ENCODE data around the gene TMIGD2. TPM values are rescaled to one million over a fixed set of nuclear protein-coding genes. Genes with fewer than 3 reads are reported as not detected.
A peak's percentile ranks its signal among the peaks of the same experiment; 100 is the strongest.
"Not testable (repeated sequence)": the region's sequence is repeated elsewhere in the genome, so short reads cannot be mapped to it uniquely, and the experiment has no call there.

TMIGD2 gene
- not detected for total RNA-seq

GRCh38 chr19:4302243-4302640 lies at the start of gene TMIGD2:
TMIGD2 (minus strand) TSS chr19:4302389; CDS start chr19:4302385, 4 bp downstream.
- DNase-seq (ENCODE audit: low spot score in 2 of 2), result no peak
- FAIRE-seq, result no peak

- FAIRE-seq, result no peak
- peak in 1 of 2 donors; percentile 14 for DNase-seq (ENCODE audit: low spot score in 2 of 2)
Measured at GRCh38 chr19:4350726-4351125, 48.5 kb upstream of the TMIGD2 start.

GRCh38 chr19:4350111-4350510 lies 47.9 kb upstream of the TMIGD2 start:
- DNase-seq (ENCODE audit: low spot score in 2 of 2) (no peak), FAIRE-seq (no peak)

- peak in 1 of 2 donors; percentile 10 for DNase-seq (ENCODE audit: low spot score in 2 of 2)
- FAIRE-seq, result not testable (repeated sequence)
Measured at GRCh38 chr19:4349225-4349624, 47.0 kb upstream of the TMIGD2 start.

- no peak for DNase-seq (ENCODE audit: low spot score in 2 of 2)
- no peak for FAIRE-seq
Measured at GRCh38 chr19:4347521-4347920, 45.3 kb upstream of the TMIGD2 start.

- DNase-seq (ENCODE audit: low spot score in 2 of 2) (no peak), FAIRE-seq (no peak)
Measured at GRCh38 chr19:4346020-4346383, 43.8 kb upstream of the TMIGD2 start.

- FAIRE-seq (no peak), DNase-seq (ENCODE audit: low spot score in 2 of 2) (no peak)
Measured at GRCh38 chr19:4345342-4346019, 43.3 kb upstream of the TMIGD2 start.

- FAIRE-seq, result no peak
Measured at GRCh38 chr19:4343370-4344307, 41.5 kb upstream of the TMIGD2 start, which contains the start of gene MPND. MPND (plus strand) TSS chr19:4343562; CDS start chr19:4343594, 32 bp downstream.

GRCh38 chr19:4342615-4343369 lies 40.6 kb upstream of the TMIGD2 start:
- DNase-seq (ENCODE audit: low spot score in 2 of 2) (peak; percentile 87 to 88), FAIRE-seq (peak; percentile 99)

More at GRCh38 chr19:4343370-4344307, 41.5 kb upstream of the TMIGD2 start, which contains the start of gene MPND:
- DNase-seq (ENCODE audit: low spot score in 2 of 2), result peak; percentile 90 to 94

GRCh38 chr19:4342314-4342614 lies 40.1 kb upstream of the TMIGD2 start:
- DNase-seq (ENCODE audit: low spot score in 2 of 2), result no peak
- FAIRE-seq, result no peak

- DNase-seq (ENCODE audit: low spot score in 2 of 2) (no peak), FAIRE-seq (no peak)
Measured at GRCh38 chr19:4338441-4339355, 36.5 kb upstream of the TMIGD2 start, which contains the start of gene STAP2. STAP2 (minus strand) TSS chr19:4338827; CDS start chr19:4338753, 74 bp downstream.

- FAIRE-seq (no peak), DNase-seq (ENCODE audit: low spot score in 2 of 2) (no peak)
Measured at GRCh38 chr19:4337906-4338440, 35.8 kb upstream of the TMIGD2 start.

- FAIRE-seq (no peak), DNase-seq (ENCODE audit: low spot score in 2 of 2) (no peak)
Measured at GRCh38 chr19:4334929-4335570, 32.9 kb upstream of the TMIGD2 start.

GRCh38 chr19:4329858-4330257 lies 27.7 kb upstream of the TMIGD2 start:
- no peak for FAIRE-seq

GRCh38 chr19:4328991-4329681 lies 26.9 kb upstream of the TMIGD2 start:
- DNase-seq (ENCODE audit: low spot score in 2 of 2); FAIRE-seq: not testable (repeated sequence)

More at GRCh38 chr19:4329858-4330257, 27.7 kb upstream of the TMIGD2 start:
- no peak for DNase-seq (ENCODE audit: low spot score in 2 of 2)

GRCh38 chr19:4328243-4328990 lies 26.2 kb upstream of the TMIGD2 start:
- peak; percentile 96 to 98 for DNase-seq (ENCODE audit: low spot score in 2 of 2)
- no peak for FAIRE-seq

- FAIRE-seq (no peak), DNase-seq (ENCODE audit: low spot score in 2 of 2) (no peak)
Measured at GRCh38 chr19:4327877-4328242, 25.7 kb upstream of the TMIGD2 start.

Measured in frontal cortex (tissue), 4 donors.